ENCODE results near the gene NCKAP5.
"Not testable (repeated sequence)": the region's sequence is repeated elsewhere in the genome, so short reads cannot be mapped to it uniquely, and the experiment has no call there.

The NCKAP5 gene

GRCh38 chr2:133519677-133520076, 48.6 kb downstream of the NCKAP5 start:
- not testable (repeated sequence) for H3F3A ChIP-seq (ENCODE audit: insufficient read depth, low read length); H3K36me3 ChIP-seq (ENCODE audit: insufficient read depth, low read length); H4K20me1 ChIP-seq (ENCODE audit: insufficient read depth, low read length); H3K4me2 ChIP-seq (ENCODE audit: low read length); H3K27me3 ChIP-seq (ENCODE audit: insufficient read depth, low read length); H2AFZ ChIP-seq (ENCODE audit: low read length); H3K9me3 ChIP-seq (ENCODE audit: low read length); H3K79me2 ChIP-seq (ENCODE audit: insufficient read depth, low read length); H3K9ac ChIP-seq (ENCODE audit: low read length); H3K4me1 ChIP-seq (ENCODE audit: insufficient read depth, low read length, severe bottlenecking); H3K27ac ChIP-seq (ENCODE audit: low read depth, low read length, poor library complexity, severe bottlenecking); H3K4me3 ChIP-seq (ENCODE audit: low read depth, low read length, poor library complexity, severe bottlenecking); H3K9me2 ChIP-seq (ENCODE audit: low read depth, low read length)
- TF ChIP-seq CTCF (IDR thresholded peaks at IDR 0.05; ENCODE audit: low read length): peak; percentile 53

- Histone ChIP-seq H3K79me2 (ENCODE audit: insufficient read depth, low read length) (no peaks in the 10 kb centered on the region), H3K9me3 (ENCODE audit: low read length) (no peaks in the 10 kb centered on the region), H3K4me2 (ENCODE audit: low read length) (no peak overlapping the region), H3K9me2 (ENCODE audit: low read depth, low read length) (no peaks in the 10 kb centered on the region), H3F3A (ENCODE audit: insufficient read depth, low read length) (no peaks in the 10 kb centered on the region), H3K4me1 (ENCODE audit: insufficient read depth, low read length, severe bottlenecking) (no peaks in the 10 kb centered on the region), H2AFZ (ENCODE audit: low read length) (no peak overlapping the region), H3K27me3 (ENCODE audit: insufficient read depth, low read length) (no peaks in the 10 kb centered on the region), H4K20me1 (ENCODE audit: insufficient read depth, low read length) (no peaks in the 10 kb centered on the region), H3K27ac (ENCODE audit: low read depth, low read length, poor library complexity, severe bottlenecking) (no peak overlapping the region), H3K9ac (ENCODE audit: low read length) (no peak overlapping the region), H3K4me3 (ENCODE audit: low read depth, low read length, poor library complexity, severe bottlenecking) (no peak overlapping the region), H3K36me3 (ENCODE audit: insufficient read depth, low read length) (no peaks in the 10 kb centered on the region)
- TF ChIP-seq CTCF (IDR thresholded peaks at IDR 0.05; ENCODE audit: low read length) (no peak), EZH2 (IDR thresholded peaks at IDR 0.05; ENCODE audit: borderline replicate concordance, low read length) (no peak)
Measured at GRCh38 chr2:133518700-133519344, 49.4 kb downstream of the NCKAP5 start.

GRCh38 chr2:133517876-133518275, 50.4 kb downstream of the NCKAP5 start:
- Histone ChIP-seq H2AFZ (ENCODE audit: low read length) (no peak overlapping the region), H3K9ac (ENCODE audit: low read length) (no peak overlapping the region), H3K4me2 (ENCODE audit: low read length) (no peak overlapping the region), H3K27ac (ENCODE audit: low read depth, low read length, poor library complexity, severe bottlenecking) (no peak overlapping the region), H3K9me3 (ENCODE audit: low read length) (no peaks in the 10 kb centered on the region), H3K4me3 (ENCODE audit: low read depth, low read length, poor library complexity, severe bottlenecking) (no peak overlapping the region), H3K79me2 (ENCODE audit: insufficient read depth, low read length) (no peaks in the 10 kb centered on the region), H3F3A (ENCODE audit: insufficient read depth, low read length) (no peaks in the 10 kb centered on the region), H3K36me3 (ENCODE audit: insufficient read depth, low read length) (no peaks in the 10 kb centered on the region), H3K4me1 (ENCODE audit: insufficient read depth, low read length, severe bottlenecking) (no peaks in the 10 kb centered on the region), H4K20me1 (ENCODE audit: insufficient read depth, low read length) (no peaks in the 10 kb centered on the region), H3K27me3 (ENCODE audit: insufficient read depth, low read length) (no peaks in the 10 kb centered on the region), H3K9me2 (ENCODE audit: low read depth, low read length) (no peaks in the 10 kb centered on the region)
- TF ChIP-seq EZH2 (IDR thresholded peaks at IDR 0.05; ENCODE audit: borderline replicate concordance, low read length): no peak

- H3K4me2 ChIP-seq (ENCODE audit: low read length): no peak overlapping the region
- no peaks in the 10 kb centered on the region for H3K36me3 ChIP-seq (ENCODE audit: insufficient read depth, low read length)
- H3K27ac ChIP-seq (ENCODE audit: low read depth, low read length, poor library complexity, severe bottlenecking): no peak overlapping the region
- H3K4me3 ChIP-seq (ENCODE audit: low read depth, low read length, poor library complexity, severe bottlenecking): no peak overlapping the region
- H2AFZ ChIP-seq (ENCODE audit: low read length): no peak overlapping the region
- no peaks in the 10 kb centered on the region for H3K79me2 ChIP-seq (ENCODE audit: insufficient read depth, low read length)
- H4K20me1 ChIP-seq (ENCODE audit: insufficient read depth, low read length): no peaks in the 10 kb centered on the region
- H3K4me1 ChIP-seq (ENCODE audit: insufficient read depth, low read length, severe bottlenecking): no peaks in the 10 kb centered on the region
- H3K9me3 ChIP-seq (ENCODE audit: low read length): no peaks in the 10 kb centered on the region
- TF ChIP-seq EZH2 (IDR thresholded peaks at IDR 0.05; ENCODE audit: borderline replicate concordance, low read length) (no peak), CTCF (IDR thresholded peaks at IDR 0.05; ENCODE audit: low read length) (no peak)
- H3K9ac ChIP-seq (ENCODE audit: low read length): no peak overlapping the region
- H3K9me2 ChIP-seq (ENCODE audit: low read depth, low read length): no peaks in the 10 kb centered on the region
- H3K27me3 ChIP-seq (ENCODE audit: insufficient read depth, low read length): no peaks in the 10 kb centered on the region
- H3F3A ChIP-seq (ENCODE audit: insufficient read depth, low read length): no peaks in the 10 kb centered on the region
Measured at GRCh38 chr2:133516405-133517026, 51.7 kb downstream of the NCKAP5 start.
